Measurements from ENCODE around the gene ITGB1BP1.

DNA sequence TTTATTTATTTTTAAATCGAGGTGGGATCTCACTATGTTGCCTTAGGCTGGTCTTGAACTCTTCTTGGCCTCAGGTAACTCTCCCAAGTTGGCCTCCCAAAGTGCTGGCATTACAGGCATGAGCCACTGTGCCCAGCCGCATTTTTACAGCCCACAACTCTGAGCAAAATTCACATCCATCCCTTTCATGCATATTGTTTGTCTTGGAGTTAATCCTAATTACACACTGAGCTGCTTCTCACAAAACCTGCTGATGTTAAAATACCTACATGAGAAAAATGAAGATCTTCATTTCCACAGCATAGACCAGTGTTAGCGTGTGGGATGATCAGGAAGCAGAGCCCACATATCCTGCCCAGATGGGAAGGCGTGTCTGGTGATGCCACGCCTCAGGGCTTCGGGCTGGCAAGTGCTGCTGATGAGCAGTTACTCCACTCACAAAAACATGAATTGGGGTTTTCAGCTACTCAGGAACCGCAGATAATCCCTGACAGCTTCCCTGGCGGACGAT, 14.6 kb downstream of the ITGB1BP1 start:
- TF ChIP-seq, protein P1, sequence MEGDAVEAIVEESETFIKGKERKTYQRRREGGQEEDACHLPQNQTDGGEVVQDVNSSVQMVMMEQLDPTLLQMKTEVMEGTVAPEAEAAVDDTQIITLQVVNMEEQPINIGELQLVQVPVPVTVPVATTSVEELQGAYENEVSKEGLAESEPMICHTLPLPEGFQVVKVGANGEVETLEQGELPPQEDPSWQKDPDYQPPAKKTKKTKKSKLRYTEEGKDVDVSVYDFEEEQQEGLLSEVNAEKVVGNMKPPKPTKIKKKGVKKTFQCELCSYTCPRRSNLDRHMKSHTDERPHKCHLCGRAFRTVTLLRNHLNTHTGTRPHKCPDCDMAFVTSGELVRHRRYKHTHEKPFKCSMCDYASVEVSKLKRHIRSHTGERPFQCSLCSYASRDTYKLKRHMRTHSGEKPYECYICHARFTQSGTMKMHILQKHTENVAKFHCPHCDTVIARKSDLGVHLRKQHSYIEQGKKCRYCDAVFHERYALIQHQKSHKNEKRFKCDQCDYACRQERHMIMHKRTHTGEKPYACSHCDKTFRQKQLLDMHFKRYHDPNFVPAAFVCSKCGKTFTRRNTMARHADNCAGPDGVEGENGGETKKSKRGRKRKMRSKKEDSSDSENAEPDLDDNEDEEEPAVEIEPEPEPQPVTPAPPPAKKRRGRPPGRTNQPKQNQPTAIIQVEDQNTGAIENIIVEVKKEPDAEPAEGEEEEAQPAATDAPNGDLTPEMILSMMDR (IDR thresholded peaks at IDR 0.05): no peak
- no peak for TF ChIP-seq POLR2A (IDR thresholded peaks at IDR 0.05)
- no peak for TF ChIP-seq POLR2AphosphoS5 (IDR thresholded peaks at IDR 0.05)

All from sigmoid colon (tissue), 4 donors.